Raji (cell line): ENCODE measurements around the gene MARCHF10.

ENCODE experiments used
- POLR2A ChIP-seq: IDR thresholded peaks from 2 replicates; pipeline ENCODE4 v1.6.1; 2011; ENCODE audit warnings: low read depth, low read length, control low read depth; ENCODE audit not compliant: insufficient read depth

The MARCHF10 gene

DNA sequence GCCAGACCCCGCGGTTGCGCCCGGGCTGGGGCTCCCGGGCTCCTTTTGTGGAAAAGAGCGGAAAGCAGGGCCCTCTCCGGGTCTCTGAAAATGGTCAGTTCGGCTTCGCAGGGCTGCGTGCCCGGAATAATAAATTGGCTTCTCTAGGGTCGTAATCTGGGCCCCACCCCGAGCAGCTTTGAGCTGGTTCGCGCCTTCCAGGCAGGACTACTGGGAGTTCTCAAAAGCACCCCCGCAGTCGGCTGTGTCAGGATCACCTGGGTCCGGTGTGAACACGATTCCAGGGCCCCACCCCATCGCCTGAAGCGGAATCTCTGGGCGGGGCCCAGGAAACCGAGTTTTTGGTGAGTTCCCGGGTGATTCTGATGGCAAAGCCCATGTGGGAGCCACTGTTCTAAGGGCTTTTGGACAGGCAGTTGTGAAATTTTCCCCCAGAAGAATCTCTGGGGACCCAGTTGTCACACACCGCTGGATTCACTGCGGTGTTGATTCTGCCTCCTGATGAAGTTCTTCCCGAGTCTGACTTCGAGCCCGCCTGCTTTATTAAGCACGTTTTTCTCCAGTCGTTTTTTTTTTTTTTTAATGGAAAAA lies 103.6 kb downstream of the MARCHF10 start:
- TF ChIP-seq POLR2A: no peak

DNA sequence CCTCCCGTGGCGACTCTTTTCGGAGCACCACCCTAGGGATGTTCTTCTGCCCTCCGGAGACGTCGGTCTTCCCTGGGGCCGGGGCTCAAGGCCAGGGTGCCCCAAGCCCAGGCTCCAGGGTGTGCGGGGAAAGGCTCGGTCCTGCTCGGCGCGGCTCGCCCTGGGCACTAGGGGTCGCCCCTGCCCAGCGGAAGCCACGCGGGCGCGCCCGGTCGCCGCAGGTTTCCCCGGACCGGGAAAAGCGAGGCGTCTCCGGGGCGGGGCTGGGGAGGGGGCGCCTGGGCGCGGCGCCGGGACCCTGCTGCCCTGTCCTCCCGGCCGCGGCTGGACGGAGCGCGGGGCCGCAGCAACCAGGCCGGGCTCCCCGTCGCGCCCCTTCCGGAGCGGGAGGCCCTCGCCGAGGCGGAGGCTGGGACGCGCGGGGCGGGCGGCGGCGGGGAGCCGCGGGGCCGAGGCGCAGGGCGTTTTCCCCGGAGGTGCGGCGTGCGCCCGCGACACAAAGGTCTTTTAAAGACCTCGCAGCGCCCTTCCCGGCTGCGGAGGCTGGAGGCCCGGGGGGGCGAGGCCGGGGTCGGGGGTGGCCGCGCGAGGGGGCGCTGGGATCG lies 104.2 kb downstream of the MARCHF10 start:
- TF ChIP-seq POLR2A: no peak

DNA sequence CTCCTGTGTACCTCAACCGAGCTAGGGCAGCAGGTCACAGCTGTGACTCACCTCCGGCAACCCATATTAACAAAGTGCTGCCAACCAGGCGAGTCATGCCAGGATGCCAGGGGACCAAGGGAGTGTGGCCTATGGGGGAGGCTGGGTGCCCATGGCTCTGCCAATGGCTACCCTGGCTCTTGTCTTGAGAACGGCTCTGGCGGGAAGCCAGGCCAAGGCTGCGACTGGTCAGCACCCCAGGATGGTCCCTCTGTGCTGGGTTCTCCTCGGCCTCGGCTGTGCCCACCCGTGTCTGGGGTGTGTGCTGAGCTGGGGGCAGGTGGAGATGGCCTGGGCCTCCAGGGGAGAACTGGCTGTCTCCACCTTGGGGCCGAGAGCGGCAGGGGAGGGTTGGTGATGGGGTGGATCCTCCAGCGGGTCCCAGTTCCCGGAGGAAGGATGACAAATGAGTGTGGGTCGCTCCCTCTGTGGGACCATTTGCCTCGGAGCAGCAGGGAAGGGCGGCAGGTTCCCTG lies 104.8 kb downstream of the MARCHF10 start:
- no peak for TF ChIP-seq POLR2A

DNA sequence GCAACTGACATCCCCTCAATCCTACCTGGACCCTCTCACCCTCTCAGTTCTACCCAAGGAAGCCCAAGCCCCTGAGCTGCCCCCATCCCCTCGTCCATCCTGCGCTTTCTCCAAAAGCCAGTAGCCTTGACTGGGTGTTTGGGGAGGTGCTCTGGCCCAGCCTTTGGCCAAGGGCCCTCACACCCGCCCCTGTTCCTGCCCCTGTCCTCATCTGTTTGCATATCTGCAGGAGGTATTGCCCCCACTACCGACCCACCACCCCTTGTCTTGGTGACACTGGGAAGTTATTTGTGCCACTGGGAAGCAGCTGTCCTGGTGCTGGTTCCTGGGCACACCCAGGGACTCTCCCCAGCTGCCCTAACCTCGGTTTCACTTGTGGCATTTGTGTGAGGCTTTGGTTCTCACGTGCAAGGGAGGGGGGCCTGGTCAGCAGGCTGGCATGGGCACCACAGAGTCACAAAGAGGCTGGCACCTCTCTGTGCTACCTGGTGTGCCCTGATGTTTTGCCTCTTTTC lies 105.3 kb downstream of the MARCHF10 start:
- TF ChIP-seq POLR2A: no peak

DNA sequence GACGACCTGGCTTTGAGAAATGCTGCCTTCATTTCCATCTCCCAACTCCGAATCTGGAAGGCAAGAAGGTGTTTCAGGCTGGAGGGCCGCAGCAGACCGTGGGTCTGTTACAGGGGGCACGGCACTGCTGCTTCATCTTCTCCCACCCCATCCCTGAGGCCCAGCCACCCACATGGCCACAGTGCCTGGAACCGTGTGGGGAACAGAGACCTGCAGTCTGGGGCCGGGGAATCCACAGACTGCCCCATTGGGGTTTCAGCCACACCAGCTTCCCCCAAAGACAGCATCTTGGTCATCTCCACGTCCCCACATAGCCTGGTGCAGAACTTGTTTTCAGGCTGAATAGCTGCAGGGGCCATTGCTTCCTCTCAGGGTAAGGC lies 106.4 kb downstream of the MARCHF10 start:
- no peak for TF ChIP-seq POLR2A

DNA sequence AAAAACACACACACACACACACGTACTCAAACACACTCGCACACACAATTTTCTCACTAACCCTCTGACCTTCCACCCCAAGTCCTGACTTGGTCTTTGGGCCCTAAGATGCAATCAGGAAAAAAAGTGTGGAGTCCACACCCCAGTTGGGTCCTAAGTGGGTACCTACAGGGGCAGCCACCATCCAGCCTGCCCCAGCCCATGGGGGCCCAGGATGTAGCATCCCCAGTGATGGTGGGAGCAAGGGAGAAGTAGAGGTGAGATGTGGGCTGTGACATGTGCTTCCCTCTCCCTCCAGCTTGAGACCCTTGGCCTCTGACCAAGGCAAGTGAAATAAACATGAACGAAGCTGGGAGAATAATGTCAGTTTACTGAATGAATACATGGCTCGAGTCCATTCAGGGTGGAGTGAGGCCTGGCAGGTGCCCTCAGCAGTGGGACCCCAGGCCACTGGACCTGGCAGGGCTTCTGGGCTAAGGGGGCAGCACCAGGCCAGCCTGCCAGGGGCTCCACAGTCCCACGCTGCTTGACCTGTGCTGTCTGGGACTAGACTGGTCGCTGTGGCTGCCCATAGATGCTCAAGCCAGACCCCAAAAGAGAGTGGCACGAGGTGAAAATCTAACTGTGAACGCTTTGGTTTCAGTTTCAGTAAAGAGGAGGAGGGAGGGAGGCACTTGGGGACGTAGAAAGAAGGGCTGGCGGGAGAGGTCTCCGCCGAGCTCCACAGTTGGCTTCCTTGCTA lies 107.0 kb downstream of the MARCHF10 start:
- no peak for TF ChIP-seq POLR2A

DNA sequence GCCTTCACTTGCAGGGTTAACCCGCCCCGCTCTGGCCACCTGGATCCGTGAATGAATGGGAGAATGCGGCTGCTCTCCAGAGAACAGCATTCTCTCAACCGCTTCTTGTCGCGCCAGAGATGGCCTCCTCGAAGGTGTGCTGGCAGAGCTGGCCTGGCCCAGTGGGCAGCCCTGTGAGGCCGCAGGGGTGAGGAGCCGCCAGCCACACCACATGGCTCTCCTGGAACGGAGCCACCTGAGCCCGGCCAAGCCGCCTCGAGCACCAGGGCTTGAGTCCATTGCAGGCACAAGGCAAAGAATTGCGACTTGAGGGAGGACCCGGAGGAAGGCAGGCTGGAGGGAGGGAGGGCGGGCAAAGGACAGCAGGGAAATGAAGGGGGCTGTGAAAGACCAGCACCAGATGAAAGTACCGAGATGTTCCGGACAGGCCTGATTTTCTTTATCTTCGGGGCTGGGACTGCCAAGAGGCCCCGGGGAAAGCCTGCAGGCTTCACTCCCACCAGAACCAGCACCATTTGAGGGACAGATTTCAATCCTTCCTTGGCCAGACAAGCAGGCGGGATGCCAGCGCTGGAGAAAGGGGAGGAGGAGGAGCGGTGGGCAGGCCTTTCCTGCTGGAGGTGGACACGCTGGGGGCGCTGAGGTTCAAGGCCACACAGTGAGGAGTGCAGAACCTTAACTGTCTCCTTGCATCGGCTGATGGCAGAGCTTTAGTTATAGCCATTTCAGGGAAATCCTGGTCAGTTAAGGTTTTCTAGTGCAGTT lies 111.2 kb downstream of the MARCHF10 start:
- no peak for TF ChIP-seq POLR2A

DNA sequence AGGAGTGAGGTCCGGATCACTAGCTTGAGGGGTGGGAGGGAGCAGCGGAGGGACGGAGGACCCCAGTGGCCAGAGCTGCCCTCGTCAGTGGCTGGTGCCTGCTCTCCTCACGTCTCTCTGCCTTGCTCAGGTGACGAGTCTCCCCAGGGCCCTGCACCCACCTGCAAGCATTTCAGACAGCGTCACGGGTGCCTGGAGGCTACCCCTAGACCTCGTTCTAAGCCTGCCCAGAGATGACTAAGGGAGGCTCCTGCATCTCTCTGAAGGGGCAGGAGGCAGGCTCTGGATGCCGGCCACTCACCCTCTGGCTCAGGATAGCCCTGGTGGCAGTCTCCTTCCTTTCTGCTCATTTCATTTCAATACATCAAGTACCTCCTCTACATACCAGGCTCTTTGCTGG lies 111.9 kb downstream of the MARCHF10 start:
- TF ChIP-seq POLR2A: no peak

DNA sequence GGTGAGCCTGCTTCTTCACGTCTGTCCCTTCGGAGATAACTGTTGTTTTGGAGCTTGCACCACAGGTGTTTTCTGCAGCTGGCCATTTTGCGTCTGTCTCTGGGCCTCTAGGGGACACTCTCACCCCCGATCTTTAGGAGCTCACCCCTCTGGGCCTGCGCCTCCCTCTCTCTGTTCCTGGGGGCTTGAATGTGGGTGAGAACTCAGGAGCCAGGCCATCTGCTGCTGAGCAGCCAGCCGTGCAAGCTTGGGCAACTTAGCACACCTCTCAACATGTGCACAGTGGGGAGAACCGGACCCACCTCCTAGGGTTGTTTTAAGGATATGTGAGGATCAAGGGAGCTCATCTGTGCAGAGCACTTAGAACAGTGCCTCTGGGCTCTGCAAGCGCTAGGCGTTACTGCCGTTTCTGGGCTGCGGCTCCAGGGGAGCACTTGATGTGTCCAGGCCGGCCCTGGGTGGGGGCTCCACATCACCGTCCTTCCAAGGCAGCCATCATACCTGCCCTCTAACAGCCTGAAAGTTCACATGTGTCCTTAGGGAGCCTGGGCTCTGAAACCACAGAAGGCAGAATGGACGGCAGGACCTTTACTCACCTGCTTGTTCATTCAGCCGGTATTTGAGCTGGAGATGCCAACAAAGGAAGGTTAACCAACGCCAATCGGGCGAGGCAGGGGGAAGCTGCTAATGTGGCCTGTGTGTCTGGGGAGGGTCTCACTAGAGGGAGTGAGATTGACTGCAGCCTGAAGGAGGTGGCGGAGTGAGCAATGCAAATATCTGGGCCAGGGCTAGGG lies 114.3 kb downstream of the MARCHF10 start:
- no peak for TF ChIP-seq POLR2A

DNA sequence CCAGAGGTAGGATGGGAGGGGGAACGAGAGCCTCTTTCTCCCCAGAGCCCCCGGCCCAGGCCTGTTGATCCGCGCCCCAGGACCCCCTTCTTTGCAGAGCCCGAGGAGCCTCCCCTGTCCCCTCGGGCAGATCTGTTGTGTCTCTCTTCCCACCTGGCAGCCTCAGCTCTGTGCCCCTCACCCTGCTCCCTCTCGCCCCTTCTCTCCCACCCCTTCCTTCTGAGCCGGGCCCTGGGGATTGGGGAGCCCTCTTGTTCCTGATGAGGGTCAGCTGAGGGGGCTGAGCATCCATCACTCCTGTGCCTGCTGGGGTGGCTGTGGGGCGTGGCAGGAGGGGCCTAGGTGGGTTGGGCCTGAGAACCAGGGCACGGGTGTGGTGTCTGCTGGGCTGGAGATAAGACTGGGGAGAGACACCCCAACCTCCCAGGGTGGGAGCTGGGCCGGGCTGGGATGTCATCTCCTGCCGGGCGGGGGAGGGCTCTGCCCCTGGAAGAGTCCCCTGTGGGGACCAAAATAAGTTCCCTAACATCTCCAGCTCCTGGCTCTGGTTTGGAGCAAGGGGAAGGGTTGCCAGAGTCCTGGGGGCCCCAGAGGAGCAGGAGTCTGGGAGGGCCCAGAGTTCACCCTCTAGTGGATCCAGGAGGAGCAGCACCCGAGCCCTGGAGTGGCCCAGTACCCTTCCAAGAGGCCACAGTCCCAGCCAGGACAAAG lies 115.2 kb downstream of the MARCHF10 start:
- no peak for TF ChIP-seq POLR2A

DNA sequence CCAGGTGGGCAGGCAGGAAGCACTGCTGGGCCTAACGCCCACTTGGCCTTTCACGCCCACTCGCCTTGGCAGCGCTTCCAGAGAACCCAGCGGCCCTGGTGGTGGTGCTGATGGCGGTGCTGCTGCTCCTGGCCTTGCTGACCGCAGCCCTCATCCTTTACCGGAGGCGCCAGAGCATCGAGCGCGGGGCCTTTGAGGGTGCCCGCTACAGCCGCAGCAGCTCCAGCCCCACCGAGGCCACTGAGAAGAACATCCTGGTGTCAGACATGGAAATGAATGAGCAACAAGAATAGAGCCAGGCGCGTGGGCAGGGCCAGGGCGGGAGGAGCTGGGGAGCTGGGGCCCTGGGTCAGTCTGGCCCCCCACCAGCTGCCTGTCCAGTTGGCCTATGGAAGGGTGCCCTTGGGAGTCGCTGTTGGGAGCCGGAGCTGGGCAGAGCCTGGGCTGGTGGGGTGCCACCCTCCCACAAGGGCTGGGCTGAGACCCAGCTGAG lies 115.9 kb downstream of the MARCHF10 start:
- no peak for TF ChIP-seq POLR2A

DNA sequence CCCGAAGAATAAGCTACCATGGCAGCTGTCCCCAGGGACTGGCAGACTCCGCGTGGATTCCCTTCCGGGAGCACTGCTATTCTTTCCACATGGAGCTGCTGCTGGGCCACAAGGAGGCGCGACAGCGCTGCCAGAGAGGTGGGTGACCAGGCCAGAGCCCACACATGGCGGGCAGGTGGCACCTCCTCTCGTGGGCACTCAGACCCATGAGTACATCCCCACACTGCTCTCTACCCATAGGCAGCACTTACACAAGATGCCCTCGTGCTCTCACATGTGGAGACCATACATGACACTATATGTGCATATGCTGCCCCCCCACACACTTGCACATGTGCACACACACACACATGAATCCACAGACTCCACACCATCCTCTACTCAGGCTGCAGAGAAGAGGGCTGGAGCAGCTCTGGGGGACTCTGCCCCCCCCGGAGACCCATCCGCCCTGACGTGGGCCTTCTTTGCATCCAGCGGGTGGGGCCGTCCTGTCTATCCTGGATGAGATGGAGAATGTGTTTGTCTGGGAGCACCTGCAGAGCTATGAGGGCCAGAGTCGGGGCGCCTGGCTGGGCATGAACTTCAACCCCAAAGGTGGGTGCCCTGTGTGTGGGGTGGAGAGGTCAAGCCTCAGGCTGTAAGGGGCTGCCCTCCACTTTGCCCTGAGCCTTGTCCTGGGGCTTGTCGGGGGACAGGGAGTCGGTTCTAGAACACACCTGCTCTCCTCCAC lies 117.8 kb downstream of the MARCHF10 start:
- TF ChIP-seq POLR2A: no peak
